T-helper 9 cell (primary cell): ENCODE results near the gene TEX44.
"Not testable (repeated sequence)": the region's sequence is repeated elsewhere in the genome, so short reads cannot be mapped to it uniquely, and the experiment has no call there.

Experiments
- DNase-seq: peaks from one replicate; pipeline ENCODE4 v3.0.0-alpha.2; 2020
- total RNA-seq, 2 donors: gene quantifications; one replicate each; lab custom pipeline; 2026; lab: John Stamatoyannopoulos, UW

TEX44 gene
- 0 reads per million in 2 donors for total RNA-seq

GRCh38 chr2:231592636-231593145, at the start of gene TEX44:
TSS of gene TEX44 (plus strand) at chr2:231592864. CDS start at chr2:231592952, 88 bp downstream.
- DNase-seq, result no peak

- DNase-seq, result no peak
Observed at GRCh38 chr2:231545105-231545902, 47.4 kb upstream of the TEX44 start.

- DNase-seq, result no peak
Observed at GRCh38 chr2:231546014-231546715, 46.5 kb upstream of the TEX44 start.

GRCh38 chr2:231547315-231548110, 45.2 kb upstream of the TEX44 start:
- no peak for DNase-seq

- no peak for DNase-seq
Observed at GRCh38 chr2:231548752-231549151, 43.9 kb upstream of the TEX44 start.

- no peak for DNase-seq
Observed at GRCh38 chr2:231549446-231550239, 43.0 kb upstream of the TEX44 start.

- no peak for DNase-seq
Observed at GRCh38 chr2:231552752-231553151, 39.9 kb upstream of the TEX44 start.

GRCh38 chr2:231554327-231554726, 38.3 kb upstream of the TEX44 start:
- no peak for DNase-seq

- no peak for DNase-seq
Observed at GRCh38 chr2:231554748-231555545, 37.7 kb upstream of the TEX44 start.

GRCh38 chr2:231556496-231556895, 36.2 kb upstream of the TEX44 start:
- not testable (repeated sequence) for DNase-seq

- DNase-seq, result no peak
Observed at GRCh38 chr2:231556981-231557380, 35.7 kb upstream of the TEX44 start.

GRCh38 chr2:231557571-231558217, 35.0 kb upstream of the TEX44 start:
- DNase-seq, result peak; percentile 37

- DNase-seq, result no peak
Observed at GRCh38 chr2:231563378-231563961, 29.2 kb upstream of the TEX44 start.

- no peak for DNase-seq
Observed at GRCh38 chr2:231565887-231566594, 26.6 kb upstream of the TEX44 start.

GRCh38 chr2:231567159-231567558, 25.5 kb upstream of the TEX44 start:
- DNase-seq, result no peak

GRCh38 chr2:231568098-231568784, 24.4 kb upstream of the TEX44 start:
- no peak for DNase-seq

GRCh38 chr2:231568785-231569435, 23.8 kb upstream of the TEX44 start:
- DNase-seq, result no peak

GRCh38 chr2:231570915-231571314, 21.7 kb upstream of the TEX44 start:
- DNase-seq, result not testable (repeated sequence)
